BLaER1 (cell line): ENCODE results near the gene SLC39A7.

Experiments used
- H3K27ac ChIP-seq: shearing (Covaris generic); formaldehyde crosslinking; 2 replicates; pipeline ENCODE4 v1.8.1; 2022
- H3K27me3 ChIP-seq: shearing (Covaris generic); formaldehyde crosslinking; 2 replicates; pipeline ENCODE4 v1.8.1; 2022
- H3K36me3 ChIP-seq: shearing (Covaris generic); formaldehyde crosslinking; 2 replicates; pipeline ENCODE4 v1.8.1; 2022
- H3K4me1 ChIP-seq: shearing (Covaris generic); formaldehyde crosslinking; 2 replicates; pipeline ENCODE4 v1.8.1; 2022
- H3K4me2 ChIP-seq: shearing (Covaris generic); formaldehyde crosslinking; 2 replicates; pipeline ENCODE4 v1.8.1; 2022
- H3K4me3 ChIP-seq: shearing (Covaris generic); formaldehyde crosslinking; 2 replicates; pipeline ENCODE4 v1.8.1; 2022
- H3K9ac ChIP-seq: shearing (Covaris generic); formaldehyde crosslinking; 2 replicates; pipeline ENCODE4 v1.8.1; 2022
- H3K9me3 ChIP-seq: shearing (Covaris generic); formaldehyde crosslinking; 2 replicates; pipeline ENCODE4 v1.8.1; 2022
- H4K20me1 ChIP-seq: shearing (Covaris generic); formaldehyde crosslinking; 2 replicates; pipeline ENCODE4 v1.8.1; 2022
- Cebpa-rat ChIP-seq: shearing (Covaris generic); IDR thresholded peaks from 2 replicates; pipeline ENCODE4 v1.8.1; 2022

SLC39A7 gene

DNA sequence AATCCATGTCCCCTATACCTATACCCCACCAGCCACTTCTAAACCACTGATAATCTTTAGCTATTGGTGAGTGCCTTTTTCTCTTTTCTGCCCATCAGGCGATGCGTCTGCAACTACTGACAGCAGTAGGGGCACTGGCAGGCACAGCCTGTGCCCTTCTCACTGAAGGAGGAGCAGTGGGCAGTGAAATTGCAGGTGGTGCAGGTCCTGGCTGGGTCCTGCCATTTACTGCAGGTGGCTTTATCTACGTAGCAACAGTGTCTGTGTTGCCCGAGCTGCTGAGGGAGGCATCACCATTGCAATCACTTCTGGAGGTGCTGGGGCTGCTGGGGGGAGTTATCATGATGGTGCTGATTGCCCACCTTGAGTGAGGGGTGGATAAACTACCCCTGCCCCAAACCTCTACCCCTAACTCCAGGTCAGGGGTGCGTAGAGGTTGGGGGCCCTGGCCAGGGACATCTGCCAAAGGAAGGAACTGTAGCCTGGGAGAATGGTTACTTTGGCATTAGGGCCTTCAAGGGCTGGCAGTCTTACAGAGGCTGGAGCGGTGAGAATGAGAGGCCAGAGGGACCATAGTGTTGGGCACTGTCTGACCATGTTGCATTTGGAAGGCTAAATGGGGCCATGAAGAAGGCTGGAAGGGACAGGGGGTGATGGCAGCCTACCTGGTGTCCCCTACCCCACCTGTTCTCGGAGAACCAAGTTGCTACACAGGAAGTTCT lies 2.9 kb downstream of the SLC39A7 start:
- Histone ChIP-seq H3K9ac (no peak overlapping the region), H3K27ac (no peak overlapping the region), H3K4me1 (peaks cover 58% of the 10 kb centered on the region), H3K9me3 (no peaks in the 10 kb centered on the region), H3K36me3 (peaks cover 24% of the 10 kb centered on the region), H3K4me2 (peak overlapping the region; percentile 100), H3K4me3 (peak overlapping the region; percentile 85; the same call in 1 of the 2 replicates), H3K27me3 (peaks cover 12% of the 10 kb centered on the region; the same call in 1 of the 2 replicates), H4K20me1 (peaks cover 16% of the 10 kb centered on the region)
- no peak for TF ChIP-seq Cebpa-rat

DNA sequence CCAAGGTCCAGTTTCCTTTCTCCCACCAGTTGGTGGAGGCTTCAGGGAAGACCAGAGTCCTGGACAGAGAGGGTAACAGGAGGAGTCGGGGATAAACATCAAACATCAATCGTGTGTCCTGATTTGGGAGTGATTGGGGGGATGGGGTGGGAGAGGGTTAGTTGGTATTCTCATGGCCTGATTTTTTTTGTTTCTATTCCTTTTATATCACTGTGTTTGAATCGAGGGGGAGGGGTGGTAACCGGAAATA lies 3.4 kb downstream of the SLC39A7 start:
- no peak for TF ChIP-seq Cebpa-rat
- peaks cover 58% of the 10 kb centered on the region for H3K4me1 ChIP-seq
- peak overlapping the region; percentile 85 for H3K4me3 ChIP-seq
- H3K9ac ChIP-seq: no peak overlapping the region
- H3K4me2 ChIP-seq: peak overlapping the region; percentile 100
- H3K9me3 ChIP-seq: no peaks in the 10 kb centered on the region
- peaks cover 15% of the 10 kb centered on the region; the same call in 1 of the 2 replicates for H4K20me1 ChIP-seq
- peaks cover 12% of the 10 kb centered on the region; the same call in 1 of the 2 replicates for H3K27me3 ChIP-seq
- peaks cover 24% of the 10 kb centered on the region for H3K36me3 ChIP-seq
- no peak overlapping the region for H3K27ac ChIP-seq

DNA sequence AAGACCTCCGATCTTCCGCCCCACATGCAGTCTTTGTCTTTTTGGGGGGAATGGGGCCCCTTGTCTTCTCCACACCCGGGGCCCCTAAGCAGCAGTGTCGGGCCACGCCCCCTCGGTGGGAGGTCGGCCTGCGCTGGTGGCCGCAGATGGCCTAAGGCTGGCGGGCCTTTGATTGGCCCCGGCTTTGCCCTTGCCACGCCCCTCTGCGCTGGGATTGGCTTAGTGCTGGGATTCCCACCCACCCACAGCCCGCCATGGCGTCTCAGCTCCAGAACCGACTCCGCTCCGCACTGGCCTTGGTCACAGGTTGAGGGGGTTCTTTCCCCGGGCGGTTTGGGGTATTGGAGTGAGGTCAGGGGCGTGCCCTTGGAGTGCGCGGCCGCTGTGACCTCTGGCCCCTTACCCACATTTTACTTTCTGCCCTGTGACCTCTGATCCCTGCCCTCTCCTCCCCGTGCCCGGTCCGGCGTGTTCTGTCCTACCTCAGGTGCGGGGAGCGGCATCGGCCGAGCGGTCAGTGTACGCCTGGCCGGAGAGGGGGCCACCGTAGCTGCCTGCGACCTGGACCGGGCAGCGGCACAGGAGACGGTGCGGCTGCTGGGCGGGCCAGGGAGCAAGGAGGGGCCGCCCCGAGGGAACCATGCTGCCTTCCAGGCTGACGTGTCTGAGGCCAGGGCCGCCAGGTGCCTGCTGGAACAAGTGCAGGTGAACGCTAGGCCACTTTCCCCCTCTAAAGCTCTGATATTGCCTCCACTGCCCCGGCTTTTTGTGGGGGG lies 3.9 kb downstream of the SLC39A7 start, which contains the start of gene HSD17B8:
Gene HSD17B8 (plus strand): TSS at position 241 of the 776 bp plus-strand sequence. CDS start 14 bp downstream, at position 255.
- Histone ChIP-seq H3K27ac (peak within 1 kb of the TSS; percentile 65), H3K36me3 (peaks cover 27% of the 10 kb centered on the region), H3K9me3 (no peaks in the 10 kb centered on the region), H3K4me2 (peak within 1 kb of the TSS; percentile 100), H3K9ac (peak within 1 kb of the TSS; percentile 83), H3K27me3 (peaks cover 12% of the 10 kb centered on the region; the same call in 1 of the 2 replicates), H3K4me3 (peak within 1 kb of the TSS; percentile 85), H3K4me1 (peaks cover 58% of the 10 kb centered on the region), H4K20me1 (peaks cover 15% of the 10 kb centered on the region; the same call in 1 of the 2 replicates)
- TF ChIP-seq Cebpa-rat: no peak

DNA sequence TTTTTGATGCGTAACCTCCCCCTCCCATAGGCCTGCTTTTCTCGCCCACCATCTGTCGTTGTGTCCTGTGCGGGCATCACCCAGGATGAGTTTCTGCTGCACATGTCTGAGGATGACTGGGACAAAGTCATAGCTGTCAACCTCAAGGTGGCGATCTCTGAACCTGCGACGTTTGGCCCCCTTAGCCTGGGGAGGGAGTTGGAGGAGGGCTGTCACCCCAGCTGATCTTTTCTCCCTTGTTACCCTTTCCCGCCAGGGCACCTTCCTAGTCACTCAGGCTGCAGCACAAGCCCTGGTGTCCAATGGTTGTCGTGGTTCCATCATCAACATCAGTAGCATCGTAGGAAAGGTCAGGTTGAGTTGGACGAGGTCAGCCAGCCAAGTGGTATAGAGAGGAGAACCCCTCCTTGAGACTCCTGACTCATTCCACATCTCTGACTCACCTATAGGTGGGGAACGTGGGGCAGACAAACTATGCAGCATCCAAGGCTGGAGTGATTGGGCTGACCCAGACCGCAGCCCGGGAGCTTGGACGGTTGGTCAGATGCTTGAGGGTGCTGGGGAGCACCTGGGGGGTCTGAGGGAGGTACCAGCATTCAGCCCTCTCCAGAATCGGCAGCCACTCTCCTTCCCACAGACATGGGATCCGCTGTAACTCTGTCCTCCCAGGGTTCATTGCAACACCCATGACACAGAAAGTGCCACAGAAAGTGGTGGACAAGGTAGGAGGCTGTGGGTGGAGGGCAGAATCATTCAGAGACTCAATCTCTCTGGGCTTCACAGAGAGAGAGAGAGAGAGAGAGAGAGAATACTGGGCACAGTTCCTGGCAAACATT lies 4.7 kb downstream of the SLC39A7 start:
- H3K9ac ChIP-seq: peak overlapping the region; percentile 83
- peaks cover 12% of the 10 kb centered on the region; the same call in 1 of the 2 replicates for H4K20me1 ChIP-seq
- TF ChIP-seq Cebpa-rat: no peak
- peaks cover 59% of the 10 kb centered on the region for H3K4me1 ChIP-seq
- H3K4me3 ChIP-seq: peak overlapping the region; percentile 85
- H3K27me3 ChIP-seq: peaks cover 12% of the 10 kb centered on the region; the same call in 1 of the 2 replicates
- H3K9me3 ChIP-seq: no peaks in the 10 kb centered on the region
- peak overlapping the region; percentile 100 for H3K4me2 ChIP-seq
- H3K27ac ChIP-seq: no peak overlapping the region
- H3K36me3 ChIP-seq: peaks cover 35% of the 10 kb centered on the region

GRCh38 chr6:33206027-33206863 lies 5.6 kb downstream of the SLC39A7 start:
- Histone ChIP-seq H3K4me2 (no peak overlapping the region), H3K4me1 (peaks cover 57% of the 10 kb centered on the region)

DNA sequence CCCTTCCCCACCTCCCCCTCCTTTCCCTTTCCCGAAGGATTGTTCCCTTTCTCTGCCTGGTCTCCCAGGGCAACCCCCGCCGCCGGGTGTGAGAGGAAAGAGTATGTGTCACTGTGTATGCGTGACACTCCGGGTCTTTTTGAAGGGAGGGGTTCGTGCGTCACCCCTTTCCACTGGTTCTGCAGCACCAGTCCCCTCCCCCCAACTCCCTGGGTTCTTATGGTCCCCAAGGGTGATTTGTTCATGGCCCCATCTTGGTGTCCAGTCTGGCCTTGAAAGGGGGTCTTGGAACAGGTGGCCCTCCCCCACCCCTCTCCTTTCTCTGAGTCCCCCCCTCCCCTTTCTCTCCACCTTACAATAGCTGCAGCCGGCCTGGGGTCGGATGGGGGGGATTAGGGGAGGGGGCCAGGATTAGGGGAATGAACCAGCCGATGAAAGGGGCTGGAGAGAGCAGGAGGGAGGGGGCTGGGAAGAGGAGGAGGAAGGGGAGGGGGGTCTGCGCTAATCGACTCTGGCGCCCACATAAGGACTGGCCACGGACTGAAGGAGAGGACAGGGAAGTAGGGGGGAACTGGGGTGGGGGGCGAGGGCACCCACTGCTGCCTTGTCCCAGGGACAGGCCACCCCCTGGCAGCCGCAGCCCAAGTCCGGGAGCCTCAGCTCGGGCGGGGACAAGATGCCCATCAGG lies 6.3 kb downstream of the SLC39A7 start:
- H3K27me3 ChIP-seq: peaks cover 19% of the 10 kb centered on the region
- peak overlapping the region; percentile 99 for H3K4me2 ChIP-seq
- H4K20me1 ChIP-seq: peaks cover 7% of the 10 kb centered on the region; the same call in 1 of the 2 replicates
- H3K4me1 ChIP-seq: peaks cover 49% of the 10 kb centered on the region
- no peak overlapping the region for H3K27ac ChIP-seq
- peaks cover 44% of the 10 kb centered on the region for H3K36me3 ChIP-seq
- no peaks in the 10 kb centered on the region for H3K9me3 ChIP-seq
- peak overlapping the region; percentile 96 for H3K4me3 ChIP-seq
- H3K9ac ChIP-seq: peak overlapping the region; percentile 95
- TF ChIP-seq Cebpa-rat: no peak

More at GRCh38 chr6:33206027-33206863, 5.6 kb downstream of the SLC39A7 start:
- TF ChIP-seq Cebpa-rat: no peak
- Histone ChIP-seq H3K27ac (no peak overlapping the region), H3K36me3 (peaks cover 40% of the 10 kb centered on the region), H3K9ac (no peak overlapping the region), H3K4me3 (no peak overlapping the region), H3K9me3 (no peaks in the 10 kb centered on the region), H3K27me3 (peaks cover 12% of the 10 kb centered on the region; the same call in 1 of the 2 replicates), H4K20me1 (peaks cover 11% of the 10 kb centered on the region; the same call in 1 of the 2 replicates)

GRCh38 chr6:33207552-33208090 lies 7.0 kb downstream of the SLC39A7 start:
- peak overlapping the region; percentile 99 for H3K4me2 ChIP-seq
- peaks cover 43% of the 10 kb centered on the region for H3K36me3 ChIP-seq
- TF ChIP-seq Cebpa-rat: no peak
- peak overlapping the region; percentile 95 for H3K9ac ChIP-seq
- peaks cover 7% of the 10 kb centered on the region; the same call in 1 of the 2 replicates for H4K20me1 ChIP-seq
- H3K27me3 ChIP-seq: peaks cover 25% of the 10 kb centered on the region
- no peaks in the 10 kb centered on the region for H3K9me3 ChIP-seq
- H3K4me3 ChIP-seq: peak overlapping the region; percentile 96
- H3K27ac ChIP-seq: peak overlapping the region; percentile 95
- peaks cover 49% of the 10 kb centered on the region for H3K4me1 ChIP-seq
